ENCODE measurements around the gene CMPK1.
"Not testable (repeated sequence)": the region's sequence is repeated elsewhere in the genome, so short reads cannot be mapped to it uniquely, and the experiment has no call there.

Gene CMPK1

DNA sequence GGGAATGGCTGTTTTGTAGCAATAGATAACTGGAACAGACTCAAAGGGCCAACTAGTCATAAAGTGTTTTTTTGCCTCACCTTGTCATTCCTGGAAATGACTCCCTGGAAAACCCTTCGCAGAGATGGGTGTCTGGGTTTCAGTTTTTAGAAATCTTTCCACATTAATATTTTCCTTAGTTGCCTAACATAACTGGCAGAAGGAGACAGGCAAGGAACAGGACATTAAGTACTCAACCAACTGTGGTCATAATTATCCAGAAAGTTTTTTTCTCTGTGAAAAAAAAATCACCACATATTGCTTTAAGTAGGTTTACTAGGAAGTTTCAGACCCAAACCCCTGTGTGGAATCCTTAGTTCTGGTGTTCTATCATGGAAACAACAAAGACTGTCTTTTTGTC, 3.4 kb upstream of the CMPK1 start:
- no peak overlapping the region for H3K27ac Mint-ChIP-seq
- no peak for DNase-seq
- H3K4me3 Mint-ChIP-seq, result no peak overlapping the region
- H3K4me1 Mint-ChIP-seq (ENCODE audit: low read depth), result peaks cover 13% of the 10 kb centered on the region
- H3K36me3 Mint-ChIP-seq (ENCODE audit: low read depth), result peaks cover 13% of the 10 kb centered on the region
- H3K27me3 Mint-ChIP-seq, result no peaks in the 10 kb centered on the region
- no peaks in the 10 kb centered on the region for H3K9me3 Mint-ChIP-seq

DNA sequence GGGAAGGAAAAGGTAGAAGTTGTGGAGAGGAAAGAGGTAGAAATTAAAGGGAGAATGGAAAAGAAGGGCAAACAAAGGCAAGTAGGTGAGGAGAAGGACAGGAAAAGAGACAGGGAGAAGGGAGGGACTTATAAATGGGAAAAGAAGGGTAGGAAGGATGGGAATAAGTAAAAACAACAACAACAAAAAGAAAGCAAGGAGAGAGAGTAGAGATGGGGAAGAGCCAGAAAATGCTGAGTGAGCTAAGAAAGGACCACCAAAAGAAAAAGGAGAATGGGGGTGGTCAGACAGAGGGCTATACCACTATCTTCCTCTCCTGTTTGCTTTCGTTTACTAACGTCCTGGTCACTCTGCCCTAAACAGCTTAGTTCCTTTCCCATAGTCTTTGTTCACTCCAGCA, 1.7 kb upstream of the CMPK1 start:
- Mint-ChIP-seq H3K4me1 (ENCODE audit: low read depth) (peaks cover 21% of the 10 kb centered on the region), H3K4me3 (no peak overlapping the region), H3K9me3 (no peaks in the 10 kb centered on the region), H3K36me3 (ENCODE audit: low read depth) (peaks cover 18% of the 10 kb centered on the region), H3K27ac (no peak overlapping the region), H3K27me3 (no peaks in the 10 kb centered on the region)
- DNase-seq, result no peak

DNA sequence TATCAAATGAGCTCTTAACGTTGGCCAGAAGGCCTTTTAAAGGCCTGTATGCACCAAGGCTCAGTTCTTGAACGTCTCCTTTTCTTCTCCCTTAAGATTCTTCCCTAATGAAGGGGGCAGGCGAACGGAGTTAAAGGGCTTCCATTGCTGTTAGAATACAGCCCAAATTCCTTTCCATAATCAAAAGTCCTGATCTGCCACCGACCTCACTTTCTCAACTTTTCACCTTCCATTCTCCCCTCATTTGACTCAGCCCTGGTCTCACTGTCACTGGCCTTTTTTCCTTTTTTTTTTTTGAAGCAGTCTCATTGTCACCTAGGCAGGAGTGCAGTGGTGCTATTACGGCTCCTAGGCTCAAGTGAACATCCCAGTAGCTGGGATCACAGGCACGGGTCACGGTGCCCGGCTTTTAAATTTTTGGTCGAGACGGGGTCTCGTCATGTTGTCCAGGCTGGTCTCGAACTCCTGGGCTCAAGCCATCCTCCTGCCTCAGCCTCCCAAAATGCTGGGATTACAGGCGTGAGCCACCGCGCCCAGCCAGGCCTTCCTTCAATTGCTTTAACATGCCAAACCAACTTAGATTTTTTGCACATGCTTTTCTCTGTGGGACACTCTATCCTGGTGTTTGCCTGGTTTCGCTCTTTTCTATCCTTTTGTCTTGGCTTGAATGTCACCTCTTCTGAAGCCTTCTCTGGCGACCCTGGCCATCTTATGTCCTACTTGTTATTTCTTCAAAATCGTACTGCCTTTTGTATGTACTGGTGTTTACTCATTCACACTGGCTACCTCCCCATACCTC, 612 bp upstream of the CMPK1 start:
- H3K4me3 Mint-ChIP-seq, result no peak overlapping the region
- H3K4me1 Mint-ChIP-seq (ENCODE audit: low read depth), result peaks cover 21% of the 10 kb centered on the region
- H3K27me3 Mint-ChIP-seq, result no peaks in the 10 kb centered on the region
- H3K27ac Mint-ChIP-seq, result no peak overlapping the region
- H3K36me3 Mint-ChIP-seq (ENCODE audit: low read depth), result peaks cover 18% of the 10 kb centered on the region
- no peak for DNase-seq
- no peaks in the 10 kb centered on the region for H3K9me3 Mint-ChIP-seq

DNA sequence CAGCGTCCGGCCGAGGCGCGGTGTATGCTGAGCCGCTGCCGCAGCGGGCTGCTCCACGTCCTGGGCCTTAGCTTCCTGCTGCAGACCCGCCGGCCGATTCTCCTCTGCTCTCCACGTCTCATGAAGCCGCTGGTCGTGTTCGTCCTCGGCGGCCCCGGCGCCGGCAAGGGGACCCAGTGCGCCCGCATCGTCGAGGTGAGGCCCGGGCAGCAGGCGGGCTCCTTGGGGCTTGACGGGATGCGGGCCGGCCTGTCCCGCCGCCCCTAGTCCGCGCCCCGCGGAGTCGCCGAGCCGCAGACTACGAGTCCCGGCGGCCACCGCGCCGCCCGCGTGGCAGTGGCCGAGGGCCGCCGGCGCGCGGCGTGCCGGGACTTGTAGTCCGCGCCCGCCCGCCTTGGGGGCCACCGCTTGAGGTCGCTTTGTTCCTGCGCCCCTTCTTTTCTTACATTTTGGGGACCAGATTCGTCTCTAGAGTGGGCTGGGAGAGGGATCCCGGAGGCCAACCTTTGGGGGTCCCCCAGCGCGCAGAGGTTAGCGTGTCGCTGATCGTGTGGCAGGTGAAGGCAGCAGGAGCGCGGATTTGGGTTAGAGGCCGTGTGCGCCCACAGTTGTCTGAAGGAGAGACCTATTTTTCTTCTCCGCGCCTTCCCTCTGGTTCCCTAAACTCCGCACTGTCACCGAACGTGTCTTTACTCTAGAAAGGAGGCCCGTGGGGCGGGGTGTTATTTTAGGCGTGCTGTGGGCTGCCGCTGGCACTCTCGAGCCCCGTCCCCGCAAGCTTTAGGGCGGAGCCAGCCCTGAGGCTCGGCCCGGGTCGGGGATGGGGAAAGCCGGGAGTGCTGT, 553 bp downstream of the CMPK1 start:
- Mint-ChIP-seq H3K27ac (peak overlapping the region; percentile 97), H3K9me3 (no peaks in the 10 kb centered on the region), H3K4me3 (no peak overlapping the region), H3K4me1 (ENCODE audit: low read depth) (peaks cover 26% of the 10 kb centered on the region), H3K36me3 (ENCODE audit: low read depth) (peaks cover 23% of the 10 kb centered on the region), H3K27me3 (no peaks in the 10 kb centered on the region)
- DNase-seq, result peak; percentile 85

DNA sequence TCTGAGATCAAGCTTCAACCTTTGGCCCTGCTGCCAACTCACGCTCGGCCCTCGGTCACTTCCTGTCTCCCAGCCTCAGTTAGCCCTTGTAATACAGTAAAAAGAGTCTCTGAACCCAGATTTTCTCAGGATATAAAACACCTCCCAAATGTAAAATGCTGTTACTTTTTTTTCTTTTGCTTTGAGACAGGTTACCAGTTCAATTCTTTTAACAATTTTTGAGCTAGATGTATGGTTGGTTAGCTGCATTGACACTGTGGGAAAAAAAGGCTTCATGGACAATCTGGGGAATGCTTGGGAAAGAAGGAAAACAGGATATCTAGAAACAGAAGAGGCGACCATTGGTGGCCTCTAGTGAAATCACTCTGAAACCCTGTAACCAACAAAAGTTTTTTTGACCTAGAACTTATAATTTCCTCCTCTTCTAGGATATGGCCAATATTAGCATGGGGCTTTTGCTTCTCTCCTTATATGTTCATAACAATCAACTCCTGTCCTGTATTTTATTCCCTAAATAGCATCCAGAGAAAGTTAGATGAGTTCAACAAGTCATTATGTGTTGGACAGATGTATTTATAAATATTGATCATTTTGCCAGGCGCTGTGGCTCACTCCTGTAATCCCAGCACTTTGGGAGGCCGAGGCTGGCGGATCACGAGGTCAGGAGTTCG, 1.3 kb downstream of the CMPK1 start:
- no peak overlapping the region for H3K4me3 Mint-ChIP-seq
- H3K27me3 Mint-ChIP-seq, result no peaks in the 10 kb centered on the region
- no peaks in the 10 kb centered on the region for H3K9me3 Mint-ChIP-seq
- peaks cover 29% of the 10 kb centered on the region for H3K4me1 Mint-ChIP-seq (ENCODE audit: low read depth)
- H3K27ac Mint-ChIP-seq, result peak overlapping the region; percentile 97
- H3K36me3 Mint-ChIP-seq (ENCODE audit: low read depth), result peaks cover 26% of the 10 kb centered on the region
- no peak for DNase-seq

DNA sequence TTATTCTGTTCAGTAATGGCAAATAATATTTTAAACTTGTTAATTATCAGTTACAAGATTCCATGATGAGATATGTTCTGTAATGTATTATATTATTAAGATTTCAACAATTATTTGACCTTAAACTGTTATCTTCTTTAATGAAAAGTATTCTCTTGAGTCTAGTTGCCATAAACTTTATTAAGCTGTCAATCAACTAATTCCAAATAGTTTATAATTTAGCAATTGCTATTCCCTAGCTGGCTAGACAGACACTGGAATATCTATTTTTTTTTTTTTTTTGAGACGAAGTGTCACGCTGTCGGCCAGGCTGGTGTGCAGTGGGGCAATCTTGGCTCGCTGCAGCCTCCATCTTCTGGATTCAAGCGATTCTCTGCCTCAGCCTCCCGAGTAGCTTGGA, 3.8 kb downstream of the CMPK1 start:
- DNase-seq, result no peak
- Mint-ChIP-seq H3K27me3 (no peaks in the 10 kb centered on the region), H3K9me3 (no peaks in the 10 kb centered on the region), H3K4me3 (no peak overlapping the region), H3K27ac (no peak overlapping the region), H3K4me1 (ENCODE audit: low read depth) (peaks cover 26% of the 10 kb centered on the region), H3K36me3 (ENCODE audit: low read depth) (peaks cover 39% of the 10 kb centered on the region)

DNA sequence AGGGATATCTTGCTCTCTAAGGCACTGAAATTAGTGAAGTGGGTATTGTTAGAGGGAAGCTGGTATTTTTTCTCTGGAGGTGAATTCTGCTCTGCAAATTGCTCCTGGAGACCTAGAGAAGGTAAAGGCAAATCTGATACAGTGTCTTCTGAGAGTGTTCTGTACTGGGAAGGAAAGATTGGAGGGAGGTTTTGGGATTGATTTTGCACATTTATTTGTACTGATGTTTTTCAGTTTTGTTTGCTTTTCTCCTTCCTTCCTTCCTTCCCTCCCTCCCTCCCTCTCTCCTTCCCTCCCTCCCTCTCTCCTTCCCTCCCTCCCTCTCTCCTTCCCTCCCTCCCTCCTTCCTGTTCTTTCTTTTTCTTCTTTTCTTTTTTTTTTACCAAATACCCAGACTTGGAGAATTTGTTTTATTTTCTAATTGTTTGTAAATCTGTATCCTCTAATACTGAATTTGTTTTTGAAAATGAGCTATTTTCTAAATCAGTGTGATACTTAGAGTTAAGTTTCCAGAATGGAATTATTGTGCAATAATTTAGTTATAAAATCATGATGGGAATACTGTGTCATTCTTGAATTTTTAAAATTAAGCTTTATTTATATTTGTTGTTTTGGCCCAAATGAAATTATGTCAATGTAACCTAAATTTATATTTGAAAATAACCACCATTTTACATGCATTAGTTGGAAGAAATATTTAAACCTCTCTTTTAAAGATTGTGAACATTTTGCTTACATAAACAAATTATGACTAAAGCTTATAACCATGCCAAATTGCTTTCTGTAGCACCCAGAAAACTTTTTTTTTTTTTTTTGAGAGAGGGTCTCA, 4.9 kb downstream of the CMPK1 start:
- Mint-ChIP-seq H3K27ac (peak overlapping the region; percentile 68), H3K36me3 (ENCODE audit: low read depth) (peaks cover 45% of the 10 kb centered on the region), H3K9me3 (no peaks in the 10 kb centered on the region), H3K4me1 (ENCODE audit: low read depth) (peaks cover 26% of the 10 kb centered on the region), H3K27me3 (no peaks in the 10 kb centered on the region), H3K4me3 (no peak overlapping the region)
- no peak for DNase-seq

DNA sequence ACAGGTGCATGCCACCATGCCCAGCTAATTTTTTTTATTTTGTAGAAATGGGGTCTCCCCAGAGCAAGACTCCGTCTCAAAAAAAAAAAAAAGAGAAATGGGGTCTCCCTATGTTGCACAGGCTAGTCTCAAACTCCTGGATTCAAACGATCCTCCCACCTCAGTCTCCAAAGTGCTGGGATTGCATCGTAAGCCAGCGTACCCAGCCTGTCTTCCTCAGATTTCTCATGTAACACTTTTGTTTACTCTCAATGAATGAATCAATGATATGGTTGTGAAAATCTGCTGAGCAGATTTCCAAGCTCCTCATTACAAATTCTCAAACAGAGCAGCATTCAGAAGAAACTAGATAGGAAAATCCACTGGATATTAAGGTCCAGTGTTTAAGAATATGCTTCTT, 6.6 kb downstream of the CMPK1 start:
- no peak overlapping the region for H3K27ac Mint-ChIP-seq
- no peak overlapping the region for H3K4me3 Mint-ChIP-seq
- no peak for DNase-seq
- H3K4me1 Mint-ChIP-seq (ENCODE audit: low read depth), result peaks cover 21% of the 10 kb centered on the region
- H3K36me3 Mint-ChIP-seq (ENCODE audit: low read depth), result peaks cover 45% of the 10 kb centered on the region
- H3K27me3 Mint-ChIP-seq, result no peaks in the 10 kb centered on the region
- H3K9me3 Mint-ChIP-seq, result no peaks in the 10 kb centered on the region

DNA sequence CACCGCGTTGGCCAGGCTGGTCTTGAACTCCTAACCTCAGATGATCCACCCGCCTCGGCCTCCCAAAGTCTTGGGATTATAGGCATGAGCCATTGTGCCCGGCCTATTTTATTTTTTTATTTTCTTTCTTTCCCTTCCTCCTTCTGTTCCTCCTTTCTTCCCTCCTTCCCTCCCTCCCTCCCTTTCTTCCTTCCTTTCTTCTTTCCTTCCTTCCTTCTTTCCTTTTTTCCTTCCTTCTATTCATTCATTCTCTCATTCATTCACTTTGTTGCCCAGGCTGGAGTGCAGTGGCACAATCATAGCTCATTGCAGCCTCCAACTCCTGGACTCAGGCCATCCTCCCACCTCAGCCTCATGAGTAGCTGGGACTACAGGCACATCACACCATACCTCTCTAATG, 13.4 kb downstream of the CMPK1 start:
- not testable (repeated sequence) for DNase-seq, H3K4me3 Mint-ChIP-seq

DNA sequence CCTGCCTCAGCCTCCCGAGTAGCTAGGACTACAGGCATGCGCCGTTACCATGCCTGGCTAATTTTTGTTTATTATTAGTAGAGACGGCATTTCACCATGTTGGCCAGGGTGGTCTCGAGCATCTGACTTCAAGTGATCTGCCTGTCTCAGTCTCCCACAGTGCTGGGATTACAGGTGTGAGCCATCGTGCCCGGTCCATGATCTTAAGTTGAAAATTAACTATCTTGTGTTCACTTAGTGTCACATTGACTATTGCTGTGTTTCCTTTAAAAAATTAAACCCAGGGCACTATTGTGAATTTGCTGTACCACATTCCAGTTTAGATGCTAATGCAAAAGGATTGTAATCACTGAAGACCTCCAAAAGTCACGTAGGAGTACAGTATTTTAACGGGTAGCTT, 14.1 kb downstream of the CMPK1 start:
- Mint-ChIP-seq H3K4me3 (no peak overlapping the region), H3K9me3 (no peaks in the 10 kb centered on the region), H3K27ac (no peak overlapping the region), H3K36me3 (ENCODE audit: low read depth) (peaks cover 59% of the 10 kb centered on the region), H3K27me3 (no peaks in the 10 kb centered on the region), H3K4me1 (ENCODE audit: low read depth) (peaks cover 36% of the 10 kb centered on the region)
- no peak for DNase-seq

More for the DNA sequence above, 13.4 kb downstream of the CMPK1 start:
- Mint-ChIP-seq H3K36me3 (ENCODE audit: low read depth) (peaks cover 58% of the 10 kb centered on the region), H3K4me1 (ENCODE audit: low read depth) (peaks cover 32% of the 10 kb centered on the region)
- not testable (repeated sequence) for H3K9me3 Mint-ChIP-seq, H3K27me3 Mint-ChIP-seq, H3K27ac Mint-ChIP-seq

DNA sequence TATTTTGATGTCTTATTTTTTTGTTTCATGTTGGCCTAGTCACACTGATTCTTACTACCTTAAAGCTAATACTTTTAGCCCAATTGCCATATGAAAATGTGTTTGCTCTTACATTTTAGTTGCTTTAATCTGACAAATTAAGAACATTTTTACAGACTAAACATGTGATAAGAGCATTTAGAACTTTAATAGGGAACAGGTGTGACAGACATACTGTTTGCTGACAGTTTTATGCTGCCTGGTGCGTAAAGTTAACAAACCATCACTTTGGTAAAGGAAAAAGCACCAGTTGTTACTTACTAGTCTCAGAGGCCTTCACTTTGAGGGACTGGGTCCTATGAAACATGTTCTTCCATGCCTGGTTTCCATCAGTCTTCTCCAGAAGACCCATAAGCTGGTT, 14.7 kb downstream of the CMPK1 start:
- Mint-ChIP-seq H3K4me3 (no peak overlapping the region), H3K4me1 (ENCODE audit: low read depth) (peaks cover 40% of the 10 kb centered on the region), H3K27me3 (no peaks in the 10 kb centered on the region), H3K27ac (no peak overlapping the region), H3K36me3 (ENCODE audit: low read depth) (peaks cover 56% of the 10 kb centered on the region), H3K9me3 (no peaks in the 10 kb centered on the region)
- DNase-seq, result no peak

DNA sequence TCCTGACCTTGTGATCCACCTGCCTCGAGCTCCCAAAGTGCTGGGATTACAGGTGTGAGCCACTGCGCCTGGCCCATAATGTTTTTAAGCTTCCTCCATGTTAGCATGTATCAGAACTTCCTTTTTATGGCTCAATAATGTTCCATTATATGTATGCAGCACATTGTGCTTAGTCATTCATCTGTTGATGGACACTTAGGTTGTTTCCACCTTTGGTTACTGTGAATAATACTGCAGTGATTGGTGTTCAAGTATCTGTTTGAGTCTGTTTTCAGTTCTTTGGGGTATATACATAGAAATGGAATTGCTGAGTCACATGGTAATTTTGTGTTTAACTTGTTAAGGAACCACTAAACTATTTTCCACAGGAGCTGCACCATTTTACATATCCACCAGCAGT, 17.7 kb downstream of the CMPK1 start:
- Mint-ChIP-seq H3K27ac (peak overlapping the region; percentile 96), H3K36me3 (ENCODE audit: low read depth) (peaks cover 45% of the 10 kb centered on the region), H3K9me3 (no peaks in the 10 kb centered on the region), H3K4me1 (ENCODE audit: low read depth) (peaks cover 44% of the 10 kb centered on the region), H3K4me3 (no peak overlapping the region), H3K27me3 (no peaks in the 10 kb centered on the region)
- DNase-seq, result peak; percentile 35

DNA sequence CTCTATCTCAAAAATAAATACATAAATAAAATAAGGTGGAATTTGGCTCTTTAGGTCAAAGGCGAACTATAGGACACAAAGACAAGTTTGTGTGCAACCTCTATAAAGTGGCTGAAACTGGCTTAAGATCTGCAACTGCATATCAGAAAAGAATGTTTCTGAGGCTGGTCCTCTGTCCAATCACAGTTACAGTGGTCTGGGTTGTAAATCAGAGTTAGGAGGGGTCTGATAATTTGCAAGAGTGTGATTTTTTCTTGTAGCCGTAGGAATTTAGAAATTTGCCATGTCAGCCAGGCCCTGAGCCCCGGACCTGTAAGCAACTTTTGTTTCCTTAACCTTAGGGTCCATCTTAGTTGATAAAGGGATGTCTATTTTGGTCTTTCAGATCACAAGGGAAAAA, 27.8 kb downstream of the CMPK1 start:
- Mint-ChIP-seq H3K4me1 (ENCODE audit: low read depth) (peaks cover 9% of the 10 kb centered on the region), H3K27me3 (no peaks in the 10 kb centered on the region), H3K36me3 (ENCODE audit: low read depth) (peaks cover 20% of the 10 kb centered on the region), H3K27ac (no peak overlapping the region), H3K9me3 (no peaks in the 10 kb centered on the region), H3K4me3 (no peak overlapping the region)
- no peak for DNase-seq

DNA sequence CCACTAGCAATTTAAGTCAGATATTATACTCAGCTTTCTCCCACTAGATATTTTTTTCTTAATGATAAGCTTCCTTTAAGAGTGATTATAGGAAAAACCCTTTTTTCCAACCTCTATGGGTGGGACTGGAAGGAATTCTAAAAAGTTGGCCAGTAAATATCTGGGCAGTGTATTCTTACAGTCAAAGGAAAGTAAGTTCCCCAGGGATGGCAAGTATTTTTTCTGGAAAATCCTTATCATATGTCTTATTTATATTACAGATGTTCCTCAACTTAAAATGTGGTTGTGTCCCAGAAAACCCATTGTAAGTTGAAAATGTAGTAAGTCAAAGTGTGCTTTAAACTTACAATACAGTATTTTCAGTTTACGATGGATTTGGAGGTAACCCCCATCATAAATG, 29.2 kb downstream of the CMPK1 start:
- Mint-ChIP-seq H3K4me1 (ENCODE audit: low read depth) (peaks cover 9% of the 10 kb centered on the region), H3K27ac (no peak overlapping the region), H3K27me3 (no peaks in the 10 kb centered on the region), H3K36me3 (ENCODE audit: low read depth) (peaks cover 19% of the 10 kb centered on the region), H3K4me3 (no peak overlapping the region), H3K9me3 (no peaks in the 10 kb centered on the region)
- no peak for DNase-seq

Measured in activated T-cell treated with anti-CD3 and anti-CD28 coated beads, Interleukin-2, amount 50 U/mL, for 24 hours (primary cell).